ENCODE results near the gene RAB3IP.

The RAB3IP gene

GRCh38 chr12:69701826-69702225, 36.8 kb upstream of the RAB3IP start:
- TF ChIP-seq CTCF (IDR thresholded peaks at IDR 0.05), result no peak
- Histone ChIP-seq H3K36me3 (no peaks in the 10 kb centered on the region), H3K27me3 (no peaks in the 10 kb centered on the region), H3K4me1 (ENCODE audit: control insufficient read depth in 1 of 2, insufficient read depth in 1 of 2, low read depth in 1 of 2, low read length in 1 of 2) (no peaks in the 10 kb centered on the region), H3K4me3 (ENCODE audit: low read depth in 1 of 2, low read length in 1 of 2) (no peak overlapping the region), H3K27ac (no peak overlapping the region), H3K9me3 (no peaks in the 10 kb centered on the region)

GRCh38 chr12:69703146-69703642, 35.5 kb upstream of the RAB3IP start:
- no peaks in the 10 kb centered on the region for H3K9me3 ChIP-seq
- H3K4me3 ChIP-seq (ENCODE audit: low read depth in 1 of 2, low read length in 1 of 2), result no peak overlapping the region
- no peaks in the 10 kb centered on the region for H3K36me3 ChIP-seq
- no peaks in the 10 kb centered on the region for H3K4me1 ChIP-seq (ENCODE audit: control insufficient read depth in 1 of 2, insufficient read depth in 1 of 2, low read depth in 1 of 2, low read length in 1 of 2)
- TF ChIP-seq CTCF (IDR thresholded peaks at IDR 0.05), result no peak
- no peaks in the 10 kb centered on the region for H3K27me3 ChIP-seq
- no peak overlapping the region for H3K27ac ChIP-seq

- no peaks in the 10 kb centered on the region for H3K9me3 ChIP-seq
- H3K36me3 ChIP-seq, result no peaks in the 10 kb centered on the region
- H3K4me1 ChIP-seq (ENCODE audit: control insufficient read depth in 1 of 2, insufficient read depth in 1 of 2, low read depth in 1 of 2, low read length in 1 of 2), result no peaks in the 10 kb centered on the region
- TF ChIP-seq CTCF (IDR thresholded peaks at IDR 0.05), result no peak
- no peak overlapping the region for H3K4me3 ChIP-seq (ENCODE audit: low read depth in 1 of 2, low read length in 1 of 2)
- H3K27me3 ChIP-seq, result no peaks in the 10 kb centered on the region
- no peak overlapping the region for H3K27ac ChIP-seq
Observed at GRCh38 chr12:69704357-69704756, 34.3 kb upstream of the RAB3IP start.

GRCh38 chr12:69708649-69709048, 30.0 kb upstream of the RAB3IP start:
- Histone ChIP-seq H3K4me1 (ENCODE audit: control insufficient read depth in 1 of 2, insufficient read depth in 1 of 2, low read depth in 1 of 2, low read length in 1 of 2) (no peaks in the 10 kb centered on the region), H3K4me3 (ENCODE audit: low read depth in 1 of 2, low read length in 1 of 2) (no peak overlapping the region), H3K9me3 (no peaks in the 10 kb centered on the region), H3K36me3 (no peaks in the 10 kb centered on the region), H3K27me3 (no peaks in the 10 kb centered on the region), H3K27ac (no peak overlapping the region)
- TF ChIP-seq CTCF (IDR thresholded peaks at IDR 0.05), result no peak

- no peak for TF ChIP-seq CTCF (IDR thresholded peaks at IDR 0.05)
- Histone ChIP-seq H3K27ac (no peak overlapping the region), H3K36me3 (no peaks in the 10 kb centered on the region), H3K9me3 (no peaks in the 10 kb centered on the region), H3K4me1 (ENCODE audit: control insufficient read depth in 1 of 2, insufficient read depth in 1 of 2, low read depth in 1 of 2, low read length in 1 of 2) (no peaks in the 10 kb centered on the region), H3K4me3 (ENCODE audit: low read depth in 1 of 2, low read length in 1 of 2) (no peak overlapping the region), H3K27me3 (no peaks in the 10 kb centered on the region)
Observed at GRCh38 chr12:69712826-69713225, 25.8 kb upstream of the RAB3IP start.

- TF ChIP-seq CTCF (IDR thresholded peaks at IDR 0.05), result no peak
- H3K9me3 ChIP-seq, result no peaks in the 10 kb centered on the region
- no peaks in the 10 kb centered on the region for H3K27me3 ChIP-seq
- no peak overlapping the region for H3K4me3 ChIP-seq (ENCODE audit: low read depth in 1 of 2, low read length in 1 of 2)
- no peak overlapping the region for H3K27ac ChIP-seq
- H3K36me3 ChIP-seq, result no peaks in the 10 kb centered on the region
- H3K4me1 ChIP-seq (ENCODE audit: control insufficient read depth in 1 of 2, insufficient read depth in 1 of 2, low read depth in 1 of 2, low read length in 1 of 2), result no peaks in the 10 kb centered on the region
Observed at GRCh38 chr12:69714542-69714941, 24.1 kb upstream of the RAB3IP start.
